ENCODE results near the gene TM4SF1.

GRCh38 chr3:149342413-149343380 lies 34.8 kb downstream of the TM4SF1 start:
- TF ChIP-seq CTCF (IDR thresholded peaks at IDR 0.05) (no peak), POLR2A (IDR thresholded peaks at IDR 0.05) (no peak)

Data from body of pancreas (tissue), 4 donors.